HUES64 (cell line): ENCODE measurements around the gene PPIL6.

Experiments used
- H3K27ac ChIP-seq: 2 replicates; pipeline ENCODE4 v1.7.0; 2013; ENCODE audit warnings: low read depth, low read length, inconsistent platforms
- H3K27me3 ChIP-seq: 2 replicates; pipeline ENCODE4 v1.6.1; 2013; ENCODE audit warnings: mild to moderate bottlenecking, low read length; ENCODE audit not compliant: insufficient read depth
- H3K36me3 ChIP-seq: 2 replicates; pipeline ENCODE4 v1.6.1; 2013; ENCODE audit warnings: mild to moderate bottlenecking, low read length; ENCODE audit not compliant: insufficient read depth
- H3K4me1 ChIP-seq: 2 replicates; pipeline ENCODE4 v1.6.1; 2013; ENCODE audit warnings: mild to moderate bottlenecking, low read length, moderate library complexity; ENCODE audit not compliant: insufficient read depth
- H3K4me3 ChIP-seq: 2 replicates; pipeline ENCODE4 v1.5.1; 2013; ENCODE audit warnings: mild to moderate bottlenecking, low read length, moderate library complexity
- H3K9ac ChIP-seq: 2 replicates; pipeline ENCODE4 v1.6.1; 2013; ENCODE audit warnings: mild to moderate bottlenecking, low read depth, low read length
- H3K9me3 ChIP-seq: 2 replicates; pipeline ENCODE4 v1.6.1; 2013; ENCODE audit warnings: low read depth, low read length; ENCODE audit not compliant: insufficient read depth
- WGBS: fragments of 150-250, 120-280 bp; methylation state at CpG from one replicate; pipeline ENCODE4 v1.1.7; 2013; ENCODE audit warnings: missing lambda C conversion rate; 5-methylcytosine and 5-hydroxymethylcytosine counted together

The PPIL6 gene

GRCh38 chr6:109478222-109478805 is 37.9 kb upstream of the PPIL6 start:
- 93% methylated on average over 9 of the region's 9 CpGs for WGBS
- H3K4me1 ChIP-seq, result peaks cover 39% of the 10 kb centered on the region
- peak overlapping the region; percentile 39 for H3K4me3 ChIP-seq
- H3K9ac ChIP-seq, result peak overlapping the region; percentile 36; the same call in 1 of the 2 replicates
- H3K27me3 ChIP-seq, result no peaks in the 10 kb centered on the region
- H3K9me3 ChIP-seq, result no peaks in the 10 kb centered on the region
- peak overlapping the region; percentile 72 for H3K27ac ChIP-seq
- H3K36me3 ChIP-seq, result peaks cover 81% of the 10 kb centered on the region

- peaks cover 39% of the 10 kb centered on the region for H3K4me1 ChIP-seq
- peaks cover 87% of the 10 kb centered on the region for H3K36me3 ChIP-seq
- H3K9ac ChIP-seq, result peak overlapping the region; percentile 36; the same call in 1 of the 2 replicates
- H3K4me3 ChIP-seq, result peak overlapping the region; percentile 39
- H3K9me3 ChIP-seq, result no peaks in the 10 kb centered on the region
- H3K27ac ChIP-seq, result peak overlapping the region; percentile 72
- H3K27me3 ChIP-seq, result no peaks in the 10 kb centered on the region
- WGBS, result 71% methylated on average over 2 of the region's 2 CpGs
These were observed 37.3 kb upstream of the PPIL6 start for GRCh38 chr6:109477725-109478124.

- no peaks in the 10 kb centered on the region for H3K27me3 ChIP-seq
- no peak overlapping the region for H3K4me3 ChIP-seq
- WGBS, result 91% methylated on average over 2 of the region's 2 CpGs
- H3K9ac ChIP-seq, result no peak overlapping the region
- H3K27ac ChIP-seq, result peak overlapping the region; percentile 72
- H3K36me3 ChIP-seq, result peaks cover 93% of the 10 kb centered on the region
- no peaks in the 10 kb centered on the region for H3K9me3 ChIP-seq
- H3K4me1 ChIP-seq, result peaks cover 39% of the 10 kb centered on the region
These were observed 36.8 kb upstream of the PPIL6 start for GRCh38 chr6:109477184-109477583.

- Histone ChIP-seq H3K36me3 (peaks cover 94% of the 10 kb centered on the region), H3K9ac (no peak overlapping the region), H3K27me3 (no peaks in the 10 kb centered on the region), H3K9me3 (no peaks in the 10 kb centered on the region), H3K4me3 (no peak overlapping the region), H3K4me1 (peaks cover 27% of the 10 kb centered on the region), H3K27ac (no peak overlapping the region)
- WGBS, result 90% methylated on average over 2 of the region's 2 CpGs
These were observed 35.2 kb upstream of the PPIL6 start for GRCh38 chr6:109475625-109476024.

- no peaks in the 10 kb centered on the region for H3K9me3 ChIP-seq
- H3K36me3 ChIP-seq, result peaks cover 94% of the 10 kb centered on the region
- H3K9ac ChIP-seq, result no peak overlapping the region
- 98% methylated on average over 4 of the region's 4 CpGs for WGBS
- no peak overlapping the region for H3K27ac ChIP-seq
- H3K4me3 ChIP-seq, result no peak overlapping the region
- H3K27me3 ChIP-seq, result no peaks in the 10 kb centered on the region
- H3K4me1 ChIP-seq, result peaks cover 22% of the 10 kb centered on the region
These were observed 34.6 kb upstream of the PPIL6 start for GRCh38 chr6:109474995-109475394.

GRCh38 chr6:109473120-109473519 is 32.7 kb upstream of the PPIL6 start:
- Histone ChIP-seq H3K27ac (no peak overlapping the region), H3K27me3 (no peaks in the 10 kb centered on the region)
- 93% methylated on average over 3 of the region's 3 CpGs for WGBS

GRCh38 chr6:109472132-109472995 is 31.9 kb upstream of the PPIL6 start:
- Histone ChIP-seq H3K36me3 (peaks cover 98% of the 10 kb centered on the region), H3K27me3 (no peaks in the 10 kb centered on the region), H3K27ac (no peak overlapping the region)

More at GRCh38 chr6:109473120-109473519, 32.7 kb upstream of the PPIL6 start:
- H3K4me3 ChIP-seq, result no peak overlapping the region
- no peaks in the 10 kb centered on the region for H3K9me3 ChIP-seq
- peaks cover 8% of the 10 kb centered on the region for H3K4me1 ChIP-seq
- no peak overlapping the region for H3K9ac ChIP-seq
- peaks cover 98% of the 10 kb centered on the region for H3K36me3 ChIP-seq

GRCh38 chr6:109471105-109471810 is 30.8 kb upstream of the PPIL6 start:
- H3K27me3 ChIP-seq, result no peaks in the 10 kb centered on the region
- no peaks in the 10 kb centered on the region for H3K4me1 ChIP-seq
- no peaks in the 10 kb centered on the region for H3K9me3 ChIP-seq
- peaks cover 99% of the 10 kb centered on the region for H3K36me3 ChIP-seq
- no peak overlapping the region for H3K4me3 ChIP-seq
- no peak overlapping the region for H3K9ac ChIP-seq
- no peak overlapping the region for H3K27ac ChIP-seq
- WGBS, result 94% methylated on average over 5 of the region's 5 CpGs

More at GRCh38 chr6:109472132-109472995, 31.9 kb upstream of the PPIL6 start:
- Histone ChIP-seq H3K9ac (no peak overlapping the region), H3K4me1 (peaks cover under 1% of the 10 kb centered on the region; the same call in 1 of the 2 replicates), H3K9me3 (no peaks in the 10 kb centered on the region), H3K4me3 (no peak overlapping the region)
- 95% methylated on average over 8 of the region's 9 CpGs for WGBS

- H3K27me3 ChIP-seq, result no peaks in the 10 kb centered on the region
- peaks cover 99% of the 10 kb centered on the region for H3K36me3 ChIP-seq
- no peaks in the 10 kb centered on the region for H3K4me1 ChIP-seq
- no peak overlapping the region for H3K4me3 ChIP-seq
- 94% methylated on average over 5 of the region's 5 CpGs for WGBS
- H3K27ac ChIP-seq, result no peak overlapping the region
- no peak overlapping the region for H3K9ac ChIP-seq
- no peaks in the 10 kb centered on the region for H3K9me3 ChIP-seq
These were observed 29.3 kb upstream of the PPIL6 start for GRCh38 chr6:109469591-109470189.

GRCh38 chr6:109467696-109468095 is 27.3 kb upstream of the PPIL6 start:
- no peak overlapping the region for H3K27ac ChIP-seq
- H3K36me3 ChIP-seq, result peaks cover 99% of the 10 kb centered on the region
- no peak overlapping the region for H3K4me3 ChIP-seq
- H3K9me3 ChIP-seq, result no peaks in the 10 kb centered on the region
- no peak overlapping the region for H3K9ac ChIP-seq
- WGBS, result 94% methylated on average over 6 of the region's 6 CpGs
- H3K27me3 ChIP-seq, result no peaks in the 10 kb centered on the region
- H3K4me1 ChIP-seq, result no peaks in the 10 kb centered on the region
